GM21737 (cell line): ENCODE results near the gene POFUT2.

Source experiments
- ATAC-seq: cut with Tn5 transposase; IDR thresholded peaks from one replicate; pipeline ENCODE4 v1.9.1; 2021; ENCODE audit warnings: mild to moderate bottlenecking, moderate library complexity; ENCODE audit not compliant: unreplicated experiment

Gene POFUT2

DNA sequence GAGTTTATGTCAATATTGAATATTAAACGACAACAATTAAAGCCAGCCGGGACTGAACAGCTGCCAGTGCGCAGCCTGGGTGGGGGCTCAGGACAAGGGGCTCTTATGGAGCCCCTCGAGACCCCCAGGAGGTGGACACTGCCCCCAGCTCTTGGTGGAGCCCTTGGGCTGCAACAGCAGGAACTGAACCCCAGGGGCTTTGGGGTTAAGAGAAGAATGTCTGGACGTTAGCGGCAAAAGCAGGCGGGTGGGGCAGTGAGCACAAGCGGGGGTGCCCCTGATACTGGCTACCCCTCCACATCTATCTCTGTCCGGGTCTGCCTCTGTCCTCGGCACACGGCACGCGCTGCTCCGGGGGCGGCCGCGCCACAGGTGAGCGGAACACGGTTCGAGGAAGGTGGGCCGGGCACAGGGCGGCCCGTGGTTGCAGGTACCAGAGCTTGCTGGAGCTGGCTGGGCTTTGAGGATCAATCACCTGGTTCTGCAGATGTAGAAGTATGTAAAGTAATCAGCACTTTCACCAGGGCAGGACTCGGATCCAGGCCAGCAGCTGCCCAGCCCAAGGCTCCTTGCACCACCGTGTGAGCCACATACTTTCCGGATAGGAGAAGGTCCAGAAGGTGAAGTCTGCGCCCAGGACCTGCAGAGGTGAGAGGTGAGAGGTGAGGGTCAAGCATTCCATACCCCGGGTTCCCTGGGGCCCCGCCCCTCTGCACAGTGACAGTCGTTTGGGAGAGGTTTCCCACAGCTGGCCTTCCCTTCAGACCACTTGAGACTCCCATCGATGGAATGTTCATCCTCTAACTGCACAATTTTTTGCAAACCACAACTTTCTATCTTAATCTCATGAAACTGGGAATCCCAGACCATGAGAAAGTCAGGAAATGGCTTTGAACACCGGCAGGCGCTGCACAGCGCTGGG is 12.4 kb upstream of the POFUT2 start:
- ATAC-seq = no peak

DNA sequence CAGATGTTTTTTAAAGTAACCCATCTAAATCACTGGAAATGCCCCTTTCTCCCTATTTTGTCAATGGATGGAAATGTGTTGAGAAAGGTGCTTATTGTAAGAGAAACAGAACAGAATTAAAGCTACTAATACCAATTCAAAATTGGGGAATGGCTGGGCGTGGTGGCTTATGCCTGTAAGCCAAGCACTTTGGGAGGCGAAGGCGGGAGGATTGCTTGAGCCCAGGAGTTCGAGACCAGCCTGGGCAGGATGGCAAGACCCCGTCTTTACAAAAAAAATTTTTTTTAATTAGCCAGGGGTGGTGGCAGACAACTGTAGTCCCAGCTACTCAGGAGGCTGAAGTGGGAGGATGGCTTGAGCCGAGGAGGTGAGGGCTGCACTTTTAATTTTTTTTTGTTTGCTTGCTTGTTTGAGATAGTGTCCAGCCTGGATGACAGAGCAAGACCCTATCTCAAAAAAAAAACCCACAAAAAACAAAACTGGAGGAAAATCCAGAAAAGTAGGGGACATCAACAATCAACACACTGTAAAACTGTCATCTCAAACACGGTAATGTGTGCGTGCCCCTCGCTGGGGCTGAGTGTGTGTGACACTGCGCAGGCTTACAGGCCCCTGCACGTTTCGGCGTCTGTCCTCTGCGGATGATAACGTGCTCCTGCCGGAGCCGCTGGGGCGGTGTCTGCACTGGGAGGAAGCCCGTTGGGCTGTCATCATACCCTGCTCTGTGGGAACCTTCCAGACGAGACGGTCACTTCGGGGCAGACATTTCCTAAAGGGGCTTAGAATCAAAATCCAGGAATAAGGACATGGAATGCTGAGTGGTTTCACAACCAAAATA is 11.6 kb upstream of the POFUT2 start:
- ATAC-seq = no peak

DNA sequence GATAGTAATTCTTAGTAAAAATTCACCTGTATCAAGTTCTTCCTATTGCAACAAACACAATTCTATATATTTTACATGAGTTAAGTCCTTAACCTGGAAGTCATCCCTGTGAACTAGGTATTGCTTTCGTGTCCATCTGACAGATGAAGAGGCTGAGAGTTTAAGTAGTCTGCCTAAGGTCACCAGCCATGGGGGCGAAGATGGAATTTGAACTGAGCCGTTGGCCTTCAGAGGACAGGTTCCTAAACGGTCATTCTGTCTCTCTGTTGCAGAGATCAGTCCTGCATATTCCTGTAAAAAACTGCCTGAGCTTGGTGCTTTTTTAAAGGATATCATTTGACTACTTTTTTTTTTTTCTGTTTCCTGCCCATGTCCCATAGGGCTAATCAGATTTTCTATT is 10.2 kb upstream of the POFUT2 start:
- no peak for ATAC-seq

DNA sequence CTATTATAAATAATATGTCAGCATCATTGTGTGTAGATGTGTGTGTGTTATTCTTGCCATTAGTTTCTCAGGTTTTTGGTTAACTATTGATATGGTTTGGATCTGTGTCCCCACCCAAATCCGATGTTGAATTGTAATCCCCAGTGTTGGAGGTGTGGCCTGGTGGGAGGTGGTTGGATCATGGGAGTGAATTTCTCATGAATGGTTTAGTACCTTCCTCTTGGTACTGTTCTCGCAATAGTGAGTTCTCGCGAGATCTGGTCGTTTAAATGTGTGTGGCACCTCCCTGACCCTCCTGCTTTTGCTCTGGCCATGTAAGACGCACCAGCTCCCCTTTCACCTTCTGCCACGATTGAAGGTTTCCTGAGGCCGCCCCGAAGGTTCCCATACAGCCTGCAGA is 9.6 kb upstream of the POFUT2 start:
- ATAC-seq = no peak

DNA sequence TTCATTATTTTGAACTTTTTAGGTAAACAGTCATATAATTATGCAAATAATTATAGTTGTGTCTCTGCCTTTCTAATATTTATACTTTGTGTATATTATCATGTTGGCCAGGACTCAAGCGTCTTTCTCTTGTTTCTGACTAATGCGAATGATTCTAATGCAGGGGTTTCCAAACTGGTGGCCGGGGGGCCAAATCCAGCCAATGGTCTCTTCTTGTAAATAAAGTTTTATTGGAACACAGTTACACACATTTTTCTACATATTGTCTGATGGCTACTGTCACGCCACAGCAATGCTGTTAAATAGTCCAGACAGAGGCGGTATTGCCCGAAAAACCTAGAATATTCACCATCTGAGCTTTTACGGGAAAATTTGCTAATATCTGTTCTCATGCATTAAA is 8.9 kb upstream of the POFUT2 start:
- ATAC-seq = no peak

DNA sequence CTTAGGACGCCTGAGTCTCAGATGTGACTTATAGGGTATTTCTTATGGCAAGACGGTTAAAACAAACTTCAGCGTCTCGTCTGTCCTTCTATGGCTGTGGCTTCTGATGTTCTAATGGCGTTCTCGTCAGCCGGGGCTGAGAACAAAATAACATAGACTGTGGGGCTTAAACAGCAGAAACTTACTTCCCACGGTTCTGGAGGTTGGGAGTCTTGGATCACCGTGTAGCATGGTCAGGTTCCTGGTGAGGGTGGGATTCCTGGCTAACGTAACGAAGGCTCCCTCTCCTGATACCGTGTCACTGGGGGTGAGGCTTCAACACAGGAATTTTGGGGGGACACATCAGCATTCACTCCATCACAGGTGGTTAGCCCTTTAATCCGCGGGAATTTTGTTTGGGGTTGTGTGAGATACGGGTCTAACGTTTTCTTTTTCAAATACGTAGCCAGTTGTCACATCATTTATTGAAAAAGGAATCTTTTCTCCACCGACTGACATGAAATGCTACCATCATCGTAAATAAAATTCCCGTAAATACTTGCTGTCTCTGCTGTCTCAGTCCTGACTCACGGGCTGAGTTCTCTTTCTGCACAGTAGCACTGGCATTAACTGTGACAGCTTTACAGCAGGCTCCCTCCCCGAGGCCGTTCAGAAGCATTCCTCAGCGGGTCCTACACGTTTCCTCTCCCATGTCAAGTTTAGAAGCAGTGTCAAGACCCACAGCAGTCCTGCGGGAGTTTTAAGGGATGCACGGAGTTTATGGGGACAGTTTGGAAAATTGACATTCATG is 8.1 kb upstream of the POFUT2 start:
- no peak for ATAC-seq

DNA sequence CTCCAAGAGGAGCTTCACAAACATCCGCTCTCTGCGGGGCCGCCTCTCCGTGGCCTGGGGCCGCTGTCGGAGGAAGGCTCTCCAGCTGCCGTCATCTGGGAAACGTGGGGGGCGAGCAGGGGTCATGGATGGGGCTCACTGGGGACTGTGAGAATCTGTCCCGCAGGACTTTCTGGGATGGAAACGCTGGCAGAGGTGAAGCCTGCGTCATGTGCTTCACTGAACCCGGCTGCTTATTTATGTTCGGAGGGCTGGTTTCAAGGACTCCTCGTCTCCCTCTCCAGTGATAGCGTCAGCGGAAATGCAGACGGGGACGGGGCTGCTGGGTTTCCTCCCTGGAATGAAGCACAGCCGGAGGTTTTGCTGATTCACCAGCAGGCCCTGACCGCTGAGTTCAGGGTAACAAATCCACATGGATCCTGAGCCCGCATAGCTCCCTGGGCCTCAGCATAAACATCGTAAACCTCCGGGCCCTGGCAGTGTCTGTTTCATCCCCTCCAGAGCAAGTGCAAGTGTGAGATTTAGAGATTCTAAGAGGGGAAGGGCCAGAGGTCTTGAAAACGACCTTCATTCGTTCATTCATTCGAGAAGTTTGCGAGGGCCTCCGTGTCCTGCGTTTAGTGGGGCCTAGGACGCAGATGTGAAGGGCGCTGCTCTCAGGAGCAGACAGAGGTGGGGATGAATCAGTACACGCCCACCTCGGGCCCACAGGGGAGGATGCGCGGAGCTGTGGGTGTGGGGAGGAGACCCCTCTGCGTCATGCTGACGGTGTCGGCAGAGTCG is 7.0 kb upstream of the POFUT2 start:
- ATAC-seq = no peak

DNA sequence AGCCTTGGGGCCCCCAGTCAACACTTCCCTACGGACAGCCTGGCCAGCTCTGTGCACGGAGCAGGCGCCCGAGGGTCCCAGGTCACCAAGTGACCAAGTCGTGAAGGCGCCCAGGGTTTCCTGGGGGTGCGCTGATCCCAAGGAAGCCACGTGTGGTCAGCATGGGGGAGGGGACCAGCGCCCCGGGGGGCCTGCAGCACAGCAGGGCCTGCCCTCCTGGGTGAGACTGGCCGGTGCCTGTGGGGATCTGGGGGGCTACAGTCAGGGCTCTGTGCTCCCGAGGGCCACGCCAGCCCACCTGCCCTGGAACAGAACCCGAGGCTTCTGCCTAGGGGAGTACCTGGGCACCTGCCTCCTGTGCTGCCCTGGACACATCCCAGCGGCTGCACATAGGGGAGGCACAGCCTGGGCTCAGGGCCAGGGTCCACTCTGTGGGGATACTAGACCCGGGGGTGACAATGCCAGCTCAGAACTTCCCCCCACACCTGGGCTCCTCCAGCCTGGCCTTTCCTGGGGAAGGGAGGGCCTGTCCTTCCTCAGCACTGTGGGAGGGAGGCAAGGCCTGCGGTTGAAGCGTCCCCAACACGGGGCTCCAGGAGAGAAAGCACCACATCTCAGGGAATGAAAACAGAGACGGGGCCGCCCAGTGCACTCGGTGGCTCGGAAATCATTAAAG is 6.2 kb upstream of the POFUT2 start:
- no peak for ATAC-seq

DNA sequence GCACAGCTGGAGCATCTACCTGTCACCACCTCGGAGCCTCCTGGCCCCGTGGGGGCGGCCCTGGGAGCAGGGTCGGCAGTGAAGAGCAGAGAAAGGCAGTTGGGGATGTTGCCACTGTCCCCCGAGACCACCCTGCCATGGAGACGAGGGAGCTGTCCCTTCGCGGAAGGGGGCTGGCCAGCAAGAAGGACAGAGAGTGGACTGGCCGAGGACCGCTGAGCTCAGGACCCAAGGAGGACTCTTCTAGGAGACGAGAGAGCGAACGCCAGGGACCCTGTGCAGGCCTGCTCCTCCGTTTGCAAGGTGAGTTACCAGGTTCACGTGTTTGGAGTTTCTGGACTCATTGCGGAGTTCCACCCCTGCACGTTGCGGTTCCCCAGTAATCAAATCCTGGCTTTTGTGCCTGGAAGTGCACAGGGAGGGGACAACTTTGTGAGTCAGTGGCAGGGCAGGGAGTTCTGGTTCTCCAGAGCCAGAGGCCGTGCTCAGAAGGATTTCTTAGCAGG is 5.6 kb upstream of the POFUT2 start:
- ATAC-seq = no peak

DNA sequence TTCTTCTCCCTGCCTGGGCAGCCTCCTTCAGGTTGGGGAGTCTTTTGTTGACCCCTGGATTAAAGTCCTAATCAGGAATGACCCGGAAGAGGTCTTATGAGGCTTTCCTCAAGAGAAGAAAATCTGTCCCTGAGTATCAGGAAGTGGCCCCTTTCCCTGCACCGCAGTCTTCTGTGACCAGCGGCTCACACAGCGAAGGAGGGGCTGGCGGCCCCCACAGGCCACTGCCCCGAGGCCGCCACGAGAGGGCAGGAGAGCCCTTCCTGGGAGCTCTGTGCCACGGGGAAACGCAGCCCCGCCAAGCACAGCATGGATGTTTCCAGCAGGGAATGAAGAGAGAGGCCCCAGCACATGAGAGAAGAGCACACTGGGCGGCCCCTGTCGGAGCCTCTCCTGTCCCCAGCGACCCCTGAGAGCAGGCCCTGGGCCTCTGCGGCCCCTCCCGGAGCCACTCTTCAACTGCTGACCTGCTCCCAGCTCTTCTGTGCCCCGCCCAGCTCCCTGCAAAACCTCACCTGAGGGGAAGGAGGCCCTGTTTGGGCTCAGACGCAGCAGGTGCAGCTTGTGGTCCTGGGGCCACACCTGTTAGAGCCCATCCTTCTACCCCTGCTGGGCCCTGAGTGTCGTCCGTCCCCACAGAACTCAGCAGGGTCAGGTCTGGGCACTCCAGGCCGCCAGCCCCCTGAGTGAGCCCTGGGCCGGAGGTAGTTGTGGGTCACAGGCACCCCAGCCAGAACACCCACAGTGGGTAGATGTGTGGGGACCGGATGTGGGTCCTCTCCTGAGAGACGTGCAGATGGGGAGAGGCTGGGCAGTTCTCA is 4.9 kb upstream of the POFUT2 start:
- ATAC-seq = no peak

DNA sequence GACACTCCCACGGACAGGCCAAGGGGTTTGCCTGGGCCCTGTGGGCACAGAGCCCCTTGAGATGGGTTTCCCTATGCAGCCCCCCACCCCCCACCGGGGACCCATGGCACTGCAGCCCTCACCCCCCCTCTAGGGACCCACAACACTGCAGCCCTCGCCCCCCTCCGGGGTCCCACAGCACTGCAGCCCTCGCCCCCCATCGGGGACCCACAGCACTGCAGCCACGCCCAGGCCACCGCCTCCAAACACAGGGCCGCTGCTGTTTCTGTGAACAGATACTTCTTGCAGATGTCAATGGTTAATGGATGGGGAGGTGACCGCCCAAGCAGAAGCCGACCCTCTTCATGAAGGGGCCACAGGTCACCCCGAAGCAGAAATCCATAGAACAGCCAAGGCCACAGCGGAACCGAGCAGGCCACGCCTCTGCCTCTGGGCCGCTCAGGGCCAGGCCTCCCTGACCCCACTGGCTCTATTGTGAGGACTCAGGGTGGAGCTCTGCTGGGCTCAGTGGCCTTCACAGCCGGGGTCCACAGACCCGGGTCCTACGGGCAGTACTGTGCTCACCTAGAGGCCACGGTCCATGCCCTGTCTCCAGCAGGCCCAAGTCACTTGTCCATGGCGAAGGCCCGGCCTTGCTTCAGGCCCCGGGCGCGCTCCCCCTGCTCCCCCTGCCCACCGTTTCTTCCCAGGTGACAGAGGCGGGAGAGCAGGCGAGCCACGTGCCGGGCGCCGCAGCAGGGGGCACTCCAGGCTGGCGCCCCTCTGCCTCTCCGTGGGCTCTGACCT is 4.1 kb upstream of the POFUT2 start:
- ATAC-seq = no peak

DNA sequence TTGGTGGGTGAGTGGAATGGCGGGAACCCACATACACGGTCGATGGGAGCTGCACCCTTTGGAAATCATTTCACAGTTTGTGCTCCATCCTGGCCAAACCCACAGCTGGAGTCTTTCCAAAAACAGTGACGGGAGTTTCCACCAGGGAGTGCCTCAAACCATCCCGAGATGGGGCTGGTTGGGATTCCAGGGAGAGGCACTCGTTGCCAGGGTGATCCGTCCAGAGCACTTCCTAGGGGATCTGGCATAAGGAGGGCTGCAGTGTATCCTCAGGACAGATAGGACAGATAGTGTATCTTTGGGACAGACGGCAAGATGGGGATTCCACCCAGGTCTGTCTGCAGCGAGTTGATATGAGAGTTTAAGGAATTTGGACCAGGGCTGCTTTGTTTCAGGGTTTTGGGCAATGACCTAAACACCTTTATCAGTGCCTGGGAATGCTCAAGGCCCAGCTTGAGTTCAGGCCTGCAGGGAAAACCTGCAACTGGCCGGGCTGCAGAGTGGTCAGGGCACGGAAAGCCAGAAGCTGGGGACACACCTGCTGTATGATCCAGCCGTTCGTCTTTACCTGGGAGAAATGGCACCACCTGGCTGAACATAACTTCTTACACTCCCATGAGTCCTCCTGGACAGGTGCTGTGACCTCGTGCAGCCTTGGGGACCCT is 3.4 kb upstream of the POFUT2 start:
- ATAC-seq = no peak

DNA sequence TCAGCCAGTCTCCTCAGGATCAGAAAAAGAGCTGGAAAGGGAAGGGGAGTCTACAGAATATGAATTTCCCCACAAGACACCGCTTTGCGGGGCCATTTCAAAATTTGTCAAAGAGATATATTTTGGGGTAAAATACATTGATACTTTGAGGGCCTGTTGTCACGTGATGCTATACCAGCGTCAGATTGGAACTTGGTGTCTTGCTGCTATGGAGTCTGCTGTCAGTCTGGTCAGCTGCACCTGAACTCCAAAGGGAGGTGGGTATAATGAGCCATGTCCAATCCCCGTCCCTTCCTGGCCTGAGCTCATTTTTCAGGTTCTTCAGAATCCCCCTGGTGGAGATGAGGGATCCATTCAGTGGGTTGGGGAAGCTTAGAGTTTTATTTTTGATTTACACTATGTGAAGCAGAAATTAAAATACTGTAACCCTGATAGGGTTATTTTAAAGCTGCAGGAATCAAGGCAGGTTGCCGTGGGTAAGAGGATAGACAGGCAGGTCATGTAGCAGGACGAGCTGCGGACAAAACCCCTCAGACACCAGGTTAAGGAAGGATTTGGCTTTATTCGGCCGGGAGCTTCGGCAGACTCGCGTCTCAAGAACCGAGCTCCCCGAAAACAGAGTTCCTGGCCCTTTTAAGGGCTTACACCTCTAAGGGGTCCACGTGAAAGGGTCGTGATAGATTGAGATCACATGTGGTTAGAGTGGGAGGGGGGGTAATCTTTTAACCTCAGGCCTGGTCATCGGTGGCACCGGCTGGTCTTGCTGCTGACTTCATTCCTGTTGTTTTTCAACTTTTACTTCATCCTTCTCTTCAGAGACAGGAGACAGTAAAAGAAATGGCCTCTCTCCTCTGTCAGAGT is 2.2 kb upstream of the POFUT2 start:
- no peak for ATAC-seq

DNA sequence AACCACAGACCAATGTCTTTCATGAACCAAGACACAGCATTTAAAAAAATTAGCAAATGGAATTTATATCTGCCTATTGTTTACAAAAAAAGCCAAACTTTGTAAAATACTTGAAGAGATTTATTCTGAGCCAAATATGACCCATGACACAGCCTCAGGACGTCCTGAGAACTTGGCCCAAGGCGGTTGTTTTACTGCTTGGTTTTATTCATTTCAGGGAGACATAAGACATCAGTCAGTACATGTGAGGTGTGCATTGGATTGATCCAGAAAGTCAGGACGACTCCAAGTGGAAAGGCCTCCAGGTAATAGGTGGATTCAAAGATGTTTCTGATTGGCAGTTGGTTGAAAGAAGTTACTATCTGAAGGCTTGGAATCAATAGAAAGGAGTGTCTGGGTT is 1.4 kb upstream of the POFUT2 start:
- no peak for ATAC-seq

DNA sequence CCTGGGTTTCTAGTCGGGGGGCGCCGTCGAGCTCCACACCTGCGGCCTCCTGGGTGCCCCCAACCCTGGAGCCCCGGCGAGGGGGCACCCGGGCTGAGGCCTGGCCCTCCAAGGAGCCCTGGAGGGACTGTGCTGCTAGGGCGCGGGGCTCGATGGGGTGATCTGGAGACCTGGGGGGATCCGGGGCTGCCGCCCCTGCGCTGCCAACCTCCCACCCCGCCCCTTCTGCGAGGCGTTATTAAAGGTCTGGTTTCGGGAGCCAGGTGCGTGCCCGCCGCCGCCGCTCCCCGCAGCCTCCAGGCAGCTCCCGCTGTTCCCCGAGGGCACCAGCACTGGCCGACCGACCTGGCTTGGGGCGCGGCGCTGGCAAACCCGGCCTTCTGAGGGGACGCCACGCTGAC is 746 bp upstream of the POFUT2 start:
- peak; percentile 4 for ATAC-seq

DNA sequence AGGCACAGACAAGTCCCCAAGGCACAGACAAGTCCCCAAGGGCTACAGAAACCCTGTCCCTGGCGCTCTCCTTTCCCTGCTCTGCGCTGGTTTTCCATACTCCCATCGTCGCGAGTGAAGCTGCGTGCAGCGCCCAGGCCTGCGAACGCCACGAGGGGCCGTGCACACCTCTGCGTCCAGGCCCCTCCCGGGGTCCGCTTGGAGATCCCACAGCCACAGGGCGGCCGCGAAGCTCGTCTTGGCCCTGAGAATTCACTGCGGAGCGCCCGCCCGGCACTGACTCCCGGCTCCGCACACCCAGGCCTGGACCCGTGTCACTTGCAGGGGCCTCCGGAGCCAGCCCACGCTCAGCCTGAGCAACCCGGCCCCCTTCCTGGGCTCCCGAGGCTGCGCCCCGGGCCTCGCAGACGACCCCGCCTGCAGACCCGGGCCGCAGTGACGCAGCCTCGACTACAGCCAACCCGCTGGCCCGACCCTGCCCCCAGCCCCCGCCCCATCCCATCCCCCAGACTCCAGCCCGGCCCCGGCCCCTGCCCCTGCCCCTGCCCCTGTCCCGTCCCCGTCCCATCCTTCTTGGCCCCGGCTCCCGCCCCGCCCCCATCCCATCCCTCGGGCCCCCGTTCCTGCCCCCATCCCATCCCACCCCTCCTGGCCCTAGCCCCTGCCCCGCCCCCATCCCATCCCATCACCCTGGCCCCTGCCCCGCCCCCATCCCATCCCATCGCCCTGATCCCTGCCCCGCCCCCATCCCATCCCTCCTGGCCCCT is 841 bp downstream of the POFUT2 start:
- ATAC-seq = no peak
